Neuron (in vitro differentiated cells): ENCODE measurements around the gene ETHE1.

Source experiments
- H2AFZ ChIP-seq: one replicate; pipeline ENCODE4 v1.6.1; 2013; ENCODE audit warnings: low read depth, mild to moderate bottlenecking, inconsistent platforms, low read length, moderate library complexity
- H3K27me3 ChIP-seq: one replicate; pipeline ENCODE4 v1.6.1; 2013; ENCODE audit warnings: low read length; ENCODE audit not compliant: insufficient read depth
- H3K36me3 ChIP-seq: one replicate; pipeline ENCODE4 v1.6.1; 2013; ENCODE audit warnings: low read length; ENCODE audit not compliant: insufficient read depth
- H3K4me1 ChIP-seq: one replicate; pipeline ENCODE4 v1.6.1; 2013; ENCODE audit warnings: low read length; ENCODE audit not compliant: insufficient read depth
- H3K4me3 ChIP-seq: 2 replicates; pipeline ENCODE4 v1.5.1; 2013; ENCODE audit warnings: mild to moderate bottlenecking, low read length, moderate library complexity
- H3K9me3 ChIP-seq: one replicate; pipeline ENCODE4 v1.6.1; 2013; ENCODE audit warnings: low read length

Gene ETHE1

DNA sequence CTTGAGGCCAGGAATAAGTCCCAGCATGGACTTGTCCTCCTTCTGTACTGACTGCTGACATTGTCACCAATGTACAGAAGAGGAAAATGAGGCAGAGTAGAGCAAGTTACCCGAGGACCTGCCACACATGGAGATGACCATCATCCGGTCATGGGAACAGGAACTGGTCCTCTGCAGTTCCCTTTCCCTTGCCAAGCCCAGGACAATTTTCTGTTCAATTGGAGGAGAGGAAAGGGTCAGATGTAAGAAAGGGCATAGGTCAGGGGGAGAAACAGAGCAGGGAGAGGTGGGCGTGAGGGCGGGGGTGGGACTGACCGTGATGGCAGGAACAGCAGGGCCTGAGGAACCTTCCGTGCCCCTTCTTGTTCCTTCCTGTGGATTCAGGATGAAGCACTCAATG, 41.0 kb downstream of the ETHE1 start:
- H3K27me3 ChIP-seq: no peaks in the 10 kb centered on the region
- no peak overlapping the region for H2AFZ ChIP-seq
- H3K4me1 ChIP-seq: no peaks in the 10 kb centered on the region
- H3K4me3 ChIP-seq: no peak overlapping the region
- no peaks in the 10 kb centered on the region for H3K9me3 ChIP-seq
- H3K36me3 ChIP-seq: no peaks in the 10 kb centered on the region

- H3K4me1 ChIP-seq: no peaks in the 10 kb centered on the region
- H3K27me3 ChIP-seq: no peaks in the 10 kb centered on the region
- H3K9me3 ChIP-seq: no peaks in the 10 kb centered on the region
- H3K36me3 ChIP-seq: no peaks in the 10 kb centered on the region
- H2AFZ ChIP-seq: no peak overlapping the region
- H3K4me3 ChIP-seq: no peak overlapping the region
Observed at GRCh38 chr19:43483281-43483680, 43.7 kb downstream of the ETHE1 start.

DNA sequence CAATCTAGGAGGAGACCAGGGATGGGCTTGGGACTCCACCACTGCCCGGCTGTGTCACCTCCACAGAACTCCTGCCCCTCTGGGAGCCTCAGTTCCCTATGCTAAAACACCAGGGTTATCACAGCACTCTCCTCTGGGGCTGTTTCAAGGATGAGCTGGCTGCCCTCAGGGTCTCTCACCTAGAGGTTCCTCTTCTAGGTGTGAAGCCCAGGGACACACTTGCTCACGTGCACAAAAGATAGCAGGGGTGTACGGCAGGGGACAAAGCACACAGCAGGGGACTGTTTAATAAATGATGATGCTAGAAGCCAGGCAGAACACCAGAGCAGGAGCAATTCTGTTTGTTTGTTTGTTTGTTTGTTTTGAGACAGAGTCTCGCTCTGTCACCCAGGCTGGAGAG, 44.8 kb downstream of the ETHE1 start:
- no peak overlapping the region for H3K4me3 ChIP-seq
- H3K27me3 ChIP-seq: no peaks in the 10 kb centered on the region
- H2AFZ ChIP-seq: no peak overlapping the region
- no peaks in the 10 kb centered on the region for H3K36me3 ChIP-seq
- no peaks in the 10 kb centered on the region for H3K4me1 ChIP-seq
- H3K9me3 ChIP-seq: no peaks in the 10 kb centered on the region

- Histone ChIP-seq H3K36me3 (no peaks in the 10 kb centered on the region), H3K9me3 (no peaks in the 10 kb centered on the region), H3K27me3 (no peaks in the 10 kb centered on the region), H3K4me1 (no peaks in the 10 kb centered on the region), H3K4me3 (no peak overlapping the region), H2AFZ (no peak overlapping the region)
Observed at GRCh38 chr19:43481701-43482100, 45.3 kb downstream of the ETHE1 start.

- Histone ChIP-seq H3K4me1 (no peaks in the 10 kb centered on the region), H3K36me3 (no peaks in the 10 kb centered on the region), H3K9me3 (no peaks in the 10 kb centered on the region), H3K27me3 (no peaks in the 10 kb centered on the region), H3K4me3 (no peak overlapping the region), H2AFZ (no peak overlapping the region)
Observed at GRCh38 chr19:43480574-43480973, 46.4 kb downstream of the ETHE1 start.

DNA sequence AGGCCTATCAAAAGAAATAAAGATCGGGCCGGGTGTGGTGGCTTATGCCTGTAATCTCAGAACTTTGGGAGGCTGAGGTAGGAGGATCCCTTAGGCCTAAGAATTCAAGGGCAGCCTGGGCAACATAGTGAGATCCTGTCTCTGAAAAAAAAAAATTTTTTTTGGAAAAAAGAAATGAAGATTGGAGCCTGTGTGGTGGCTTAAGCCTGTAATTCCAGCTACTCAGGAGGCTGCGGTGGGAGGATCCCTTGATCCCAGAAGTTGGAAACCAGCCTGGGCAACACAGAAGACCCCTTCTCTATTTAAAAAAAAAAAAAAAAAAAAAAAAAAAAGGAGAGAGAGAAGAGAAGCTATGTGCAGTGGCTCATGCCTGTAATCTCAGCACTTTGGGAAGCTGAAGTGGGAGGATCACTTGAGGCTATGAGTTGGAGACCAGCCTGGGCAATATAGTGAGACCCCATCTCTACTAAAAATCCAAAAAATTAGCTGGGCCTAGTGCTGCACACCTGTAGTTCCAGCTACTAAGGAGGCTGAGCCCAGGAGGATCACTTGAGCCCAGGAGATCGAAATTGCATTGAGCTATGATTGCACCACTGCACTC, 46.9 kb downstream of the ETHE1 start:
- H3K4me1 ChIP-seq: no peaks in the 10 kb centered on the region
- H2AFZ ChIP-seq: no peak overlapping the region
- H3K4me3 ChIP-seq: no peak overlapping the region
- no peaks in the 10 kb centered on the region for H3K36me3 ChIP-seq
- H3K9me3 ChIP-seq: no peaks in the 10 kb centered on the region
- H3K27me3 ChIP-seq: no peaks in the 10 kb centered on the region

DNA sequence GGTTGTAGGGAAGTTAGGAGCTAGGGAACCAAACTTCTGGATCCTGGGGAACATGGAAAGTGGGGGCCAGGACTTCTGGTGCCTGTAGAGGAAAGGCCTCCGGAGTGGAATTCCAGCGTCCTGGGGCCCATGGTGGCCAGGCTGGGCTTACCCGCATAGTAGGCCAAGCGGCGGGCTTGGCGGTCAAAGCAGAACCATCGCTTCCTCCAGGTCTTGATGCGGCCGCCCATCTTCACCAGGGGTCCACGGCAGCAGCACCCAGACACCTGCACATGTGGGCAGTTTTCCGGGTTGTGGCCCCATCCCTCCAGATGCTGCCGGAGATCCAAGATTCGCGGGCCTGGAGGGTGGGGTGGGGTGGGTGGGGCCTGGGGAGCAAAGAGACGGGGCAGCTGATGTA, 47.8 kb downstream of the ETHE1 start:
- no peaks in the 10 kb centered on the region for H3K9me3 ChIP-seq
- no peaks in the 10 kb centered on the region for H3K36me3 ChIP-seq
- no peaks in the 10 kb centered on the region for H3K4me1 ChIP-seq
- H3K4me3 ChIP-seq: no peak overlapping the region
- H3K27me3 ChIP-seq: no peaks in the 10 kb centered on the region
- no peak overlapping the region for H2AFZ ChIP-seq

GRCh38 chr19:43478323-43478722, 48.7 kb downstream of the ETHE1 start:
- Histone ChIP-seq H3K27me3 (no peaks in the 10 kb centered on the region), H3K36me3 (no peaks in the 10 kb centered on the region), H2AFZ (no peak overlapping the region), H3K9me3 (no peaks in the 10 kb centered on the region), H3K4me1 (no peaks in the 10 kb centered on the region), H3K4me3 (no peak overlapping the region)

- Histone ChIP-seq H3K4me1 (no peaks in the 10 kb centered on the region), H3K27me3 (no peaks in the 10 kb centered on the region), H3K4me3 (no peak overlapping the region), H3K36me3 (no peaks in the 10 kb centered on the region), H2AFZ (no peak overlapping the region), H3K9me3 (no peaks in the 10 kb centered on the region)
Observed at GRCh38 chr19:43476606-43477005, 50.4 kb downstream of the ETHE1 start.

DNA sequence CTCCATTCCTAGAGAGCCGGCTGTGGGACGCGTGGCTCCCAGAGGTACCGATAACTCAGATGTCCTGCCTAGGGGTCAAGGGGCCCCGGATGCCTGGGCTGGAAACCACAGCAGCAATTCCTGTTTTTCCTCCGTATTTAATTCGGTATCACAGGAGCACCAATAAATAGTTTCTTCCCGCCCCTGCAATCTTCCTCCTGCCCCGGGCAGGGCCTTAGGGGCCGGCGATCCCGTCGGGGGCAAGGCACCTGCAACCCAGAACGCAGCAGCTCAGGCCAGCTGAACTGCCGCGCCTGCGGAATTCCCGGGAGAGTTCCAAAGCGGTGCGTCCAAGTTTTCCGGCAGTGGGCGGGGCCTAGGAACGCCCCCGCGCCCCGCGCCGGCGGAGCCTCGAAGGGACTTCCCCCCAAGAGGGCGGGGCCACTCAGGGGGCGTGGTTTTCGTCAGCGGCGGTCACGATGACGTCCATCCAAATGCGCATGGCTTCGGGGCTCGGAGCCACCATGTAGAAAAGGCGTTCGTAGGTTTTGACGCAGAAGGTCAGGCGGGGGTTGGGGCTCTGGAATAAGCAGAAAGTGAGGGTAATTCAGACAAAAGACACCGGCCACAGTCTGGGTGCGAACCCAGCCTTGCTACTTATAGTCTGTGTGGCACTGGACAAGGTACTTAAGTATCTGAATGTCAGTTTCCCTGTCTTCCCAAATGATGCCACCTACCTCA, 51.9 kb downstream of the ETHE1 start:
- peak overlapping the region; percentile 44 for H3K4me3 ChIP-seq
- peak overlapping the region; percentile 12 for H2AFZ ChIP-seq
- no peaks in the 10 kb centered on the region for H3K4me1 ChIP-seq
- H3K9me3 ChIP-seq: no peaks in the 10 kb centered on the region
- H3K36me3 ChIP-seq: no peaks in the 10 kb centered on the region
- H3K27me3 ChIP-seq: no peaks in the 10 kb centered on the region

DNA sequence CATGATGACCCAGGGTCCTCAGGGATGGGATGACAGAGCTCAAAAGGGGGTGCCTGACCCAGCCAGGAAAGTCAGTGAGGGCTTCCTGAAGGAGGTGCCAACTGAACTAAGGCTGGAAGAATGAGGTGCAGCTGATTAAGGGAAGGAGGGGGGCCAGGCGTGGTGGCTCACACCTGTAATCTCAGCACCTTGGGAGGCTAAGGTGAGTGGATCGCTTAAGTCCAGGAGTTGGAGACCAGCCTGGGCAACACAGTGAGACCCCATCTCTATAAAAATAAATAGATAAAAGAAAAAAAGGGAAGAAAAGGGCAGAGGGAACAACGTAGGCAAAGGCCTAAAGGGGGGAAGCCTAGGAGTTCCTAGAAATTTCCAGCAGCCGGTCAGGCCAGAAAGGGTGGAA, 52.5 kb downstream of the ETHE1 start:
- H3K36me3 ChIP-seq: no peaks in the 10 kb centered on the region
- H2AFZ ChIP-seq: no peak overlapping the region
- H3K4me3 ChIP-seq: no peak overlapping the region
- no peaks in the 10 kb centered on the region for H3K4me1 ChIP-seq
- H3K9me3 ChIP-seq: no peaks in the 10 kb centered on the region
- H3K27me3 ChIP-seq: no peaks in the 10 kb centered on the region

DNA sequence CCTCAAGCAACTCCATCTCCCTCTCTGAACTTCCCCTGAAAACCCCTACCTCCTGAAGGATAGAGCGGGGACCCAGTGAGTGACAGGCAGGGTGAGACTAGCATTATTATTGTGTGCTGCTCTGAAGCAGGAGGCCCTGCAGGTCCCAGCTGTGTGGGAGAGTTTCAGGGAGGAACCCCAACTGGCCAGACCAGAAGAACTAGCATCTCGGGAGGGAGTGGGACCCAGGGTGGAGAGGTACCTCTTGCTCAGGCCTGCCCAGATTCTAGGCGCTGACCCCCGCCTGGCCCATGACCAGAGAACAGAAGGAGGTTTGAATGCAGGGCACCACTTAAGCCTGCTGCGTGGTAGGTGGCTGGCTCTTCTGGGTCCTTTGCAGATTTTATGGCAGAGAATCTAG, 55.9 kb downstream of the ETHE1 start:
- H3K36me3 ChIP-seq: no peaks in the 10 kb centered on the region

DNA sequence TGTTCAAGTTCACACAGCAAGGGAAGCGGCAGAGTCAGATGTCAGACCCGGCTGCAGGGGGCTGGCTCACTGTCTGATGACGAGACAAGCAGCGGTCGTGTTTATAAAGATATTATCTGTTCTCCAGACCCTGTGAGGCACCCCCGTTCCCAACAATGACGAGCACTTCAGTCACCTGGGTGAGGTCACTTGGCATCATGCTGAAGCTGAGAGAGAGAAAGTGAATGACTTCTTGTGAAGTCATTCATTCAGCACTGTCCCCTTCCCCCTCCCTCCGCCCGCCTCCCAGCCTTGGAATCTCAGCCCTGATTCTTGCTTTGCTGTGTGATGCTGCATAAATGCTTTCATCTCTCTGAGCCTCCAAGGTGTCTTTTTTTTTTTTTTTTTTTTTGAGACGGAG, 56.7 kb downstream of the ETHE1 start:
- H3K9me3 ChIP-seq: no peaks in the 10 kb centered on the region
- H3K36me3 ChIP-seq: no peaks in the 10 kb centered on the region
- no peaks in the 10 kb centered on the region for H3K4me1 ChIP-seq
- no peaks in the 10 kb centered on the region for H3K27me3 ChIP-seq
- no peak overlapping the region for H2AFZ ChIP-seq
- H3K4me3 ChIP-seq: no peak overlapping the region

More for the DNA sequence above, 55.9 kb downstream of the ETHE1 start:
- H3K9me3 ChIP-seq: no peaks in the 10 kb centered on the region
- H2AFZ ChIP-seq: no peak overlapping the region
- H3K27me3 ChIP-seq: no peaks in the 10 kb centered on the region
- no peaks in the 10 kb centered on the region for H3K4me1 ChIP-seq
- no peak overlapping the region for H3K4me3 ChIP-seq

- Histone ChIP-seq H3K27me3 (no peaks in the 10 kb centered on the region), H3K4me1 (peaks cover 4% of the 10 kb centered on the region), H3K4me3 (no peak overlapping the region), H3K36me3 (no peaks in the 10 kb centered on the region), H2AFZ (no peak overlapping the region), H3K9me3 (no peaks in the 10 kb centered on the region)
Observed at GRCh38 chr19:43469160-43469480, 57.9 kb downstream of the ETHE1 start.
